HL-60 (cell line): ENCODE measurements around the gene KLK11.

Experiments used
- GABPA ChIP-seq: IDR thresholded peaks from 2 replicates; pipeline ENCODE4 v1.6.1; 2012; ENCODE audit warnings: low read depth
- POLR2AphosphoS5 ChIP-seq: IDR thresholded peaks from 2 replicates; pipeline ENCODE4 v1.6.1; 2012; ENCODE audit warnings: low read depth
- SPI1 ChIP-seq: IDR thresholded peaks from 2 replicates; pipeline ENCODE4 v1.6.1; 2012; ENCODE audit warnings: low read depth, mild to moderate bottlenecking, borderline replicate concordance
- TF ChIP-seq, protein P1 (sequence below): IDR thresholded peaks from one replicate; pipeline ENCODE4 v1.5.1; 2011; ENCODE audit warnings: low read length, control low read depth, inconsistent platforms; ENCODE audit not compliant: insufficient read depth
- TF ChIP-seq, protein P2 (sequence below): IDR thresholded peaks from 2 replicates; pipeline ENCODE4 v1.6.1; 2012; ENCODE audit warnings: low read depth; ENCODE audit not compliant: insufficient replicate concordance

DNA sequence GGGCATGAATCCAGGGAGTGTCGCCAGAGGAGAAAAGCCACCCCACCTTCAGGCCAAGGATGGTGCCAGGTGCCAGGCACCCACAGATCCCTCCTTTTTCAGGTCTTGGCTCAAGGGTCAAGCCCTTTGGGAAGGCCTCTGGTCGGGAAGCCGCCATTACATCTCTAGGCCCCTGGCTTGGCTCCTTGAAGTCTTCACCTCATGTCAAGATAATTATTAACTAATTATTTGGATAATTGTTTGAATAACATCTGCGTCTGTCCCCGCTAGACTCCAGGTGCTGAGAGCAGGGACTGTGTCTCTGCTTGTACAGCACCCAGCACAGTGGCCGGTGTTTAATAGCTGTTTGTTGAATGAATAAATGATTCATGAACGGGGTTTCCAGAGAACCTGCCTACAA is 37.2 kb upstream of the KLK11 start:
- TF ChIP-seq, protein P1, sequence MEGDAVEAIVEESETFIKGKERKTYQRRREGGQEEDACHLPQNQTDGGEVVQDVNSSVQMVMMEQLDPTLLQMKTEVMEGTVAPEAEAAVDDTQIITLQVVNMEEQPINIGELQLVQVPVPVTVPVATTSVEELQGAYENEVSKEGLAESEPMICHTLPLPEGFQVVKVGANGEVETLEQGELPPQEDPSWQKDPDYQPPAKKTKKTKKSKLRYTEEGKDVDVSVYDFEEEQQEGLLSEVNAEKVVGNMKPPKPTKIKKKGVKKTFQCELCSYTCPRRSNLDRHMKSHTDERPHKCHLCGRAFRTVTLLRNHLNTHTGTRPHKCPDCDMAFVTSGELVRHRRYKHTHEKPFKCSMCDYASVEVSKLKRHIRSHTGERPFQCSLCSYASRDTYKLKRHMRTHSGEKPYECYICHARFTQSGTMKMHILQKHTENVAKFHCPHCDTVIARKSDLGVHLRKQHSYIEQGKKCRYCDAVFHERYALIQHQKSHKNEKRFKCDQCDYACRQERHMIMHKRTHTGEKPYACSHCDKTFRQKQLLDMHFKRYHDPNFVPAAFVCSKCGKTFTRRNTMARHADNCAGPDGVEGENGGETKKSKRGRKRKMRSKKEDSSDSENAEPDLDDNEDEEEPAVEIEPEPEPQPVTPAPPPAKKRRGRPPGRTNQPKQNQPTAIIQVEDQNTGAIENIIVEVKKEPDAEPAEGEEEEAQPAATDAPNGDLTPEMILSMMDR: no peak
- TF ChIP-seq, protein P2, sequence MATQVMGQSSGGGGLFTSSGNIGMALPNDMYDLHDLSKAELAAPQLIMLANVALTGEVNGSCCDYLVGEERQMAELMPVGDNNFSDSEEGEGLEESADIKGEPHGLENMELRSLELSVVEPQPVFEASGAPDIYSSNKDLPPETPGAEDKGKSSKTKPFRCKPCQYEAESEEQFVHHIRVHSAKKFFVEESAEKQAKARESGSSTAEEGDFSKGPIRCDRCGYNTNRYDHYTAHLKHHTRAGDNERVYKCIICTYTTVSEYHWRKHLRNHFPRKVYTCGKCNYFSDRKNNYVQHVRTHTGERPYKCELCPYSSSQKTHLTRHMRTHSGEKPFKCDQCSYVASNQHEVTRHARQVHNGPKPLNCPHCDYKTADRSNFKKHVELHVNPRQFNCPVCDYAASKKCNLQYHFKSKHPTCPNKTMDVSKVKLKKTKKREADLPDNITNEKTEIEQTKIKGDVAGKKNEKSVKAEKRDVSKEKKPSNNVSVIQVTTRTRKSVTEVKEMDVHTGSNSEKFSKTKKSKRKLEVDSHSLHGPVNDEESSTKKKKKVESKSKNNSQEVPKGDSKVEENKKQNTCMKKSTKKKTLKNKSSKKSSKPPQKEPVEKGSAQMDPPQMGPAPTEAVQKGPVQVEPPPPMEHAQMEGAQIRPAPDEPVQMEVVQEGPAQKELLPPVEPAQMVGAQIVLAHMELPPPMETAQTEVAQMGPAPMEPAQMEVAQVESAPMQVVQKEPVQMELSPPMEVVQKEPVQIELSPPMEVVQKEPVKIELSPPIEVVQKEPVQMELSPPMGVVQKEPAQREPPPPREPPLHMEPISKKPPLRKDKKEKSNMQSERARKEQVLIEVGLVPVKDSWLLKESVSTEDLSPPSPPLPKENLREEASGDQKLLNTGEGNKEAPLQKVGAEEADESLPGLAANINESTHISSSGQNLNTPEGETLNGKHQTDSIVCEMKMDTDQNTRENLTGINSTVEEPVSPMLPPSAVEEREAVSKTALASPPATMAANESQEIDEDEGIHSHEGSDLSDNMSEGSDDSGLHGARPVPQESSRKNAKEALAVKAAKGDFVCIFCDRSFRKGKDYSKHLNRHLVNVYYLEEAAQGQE: no peak
- TF ChIP-seq POLR2AphosphoS5 (no peak), GABPA (no peak), SPI1 (no peak)
